IMR-90 (cell line): ENCODE measurements around the gene LRRC4. TPM values are rescaled to one million over a fixed set of nuclear protein-coding genes. Genes with fewer than 3 reads are reported as not detected.

ENCODE experiments used
- ATAC-seq: fragments of 200-7000 bp; cut with Tn5 transposase; 2 replicates; pipeline ENCODE4 v1.9.1; 2020; ENCODE audit warnings: low read depth, mild to moderate bottlenecking, moderate library complexity
- BruUV-seq: library from RNA; stranded (reverse); fragments of 400-500 nt; replicated peaks from 2 replicates; lab custom pipeline; 2021; lab: Mats Ljungman, UMichigan
- CTCF ChIA-PET: fragments of 300-600 bp; formaldehyde crosslinking; extraction: SDS; loops from one replicate; lab custom pipeline; 2021; ENCODE audit warnings: antibody characterized with exemption; lab: Yijun Ruan, JAX
- POLR2A ChIA-PET: fragments of 300-600 bp; sonication (Branson Sonifier 250); formaldehyde crosslinking; loops from one replicate; lab custom pipeline; 2022; ENCODE audit warnings: antibody characterized with exemption; ENCODE audit not compliant: unreplicated experiment; lab: Charles Lee
- DNase-seq: peaks from one replicate; pipeline ENCODE4 v3.0.0; 2013
- H2AFZ ChIP-seq: replicated peaks from 2 replicates; pipeline ENCODE3; 2013; ENCODE audit warnings: low read length, mild to moderate bottlenecking; ENCODE audit not compliant: poor library complexity
- H2AK5ac ChIP-seq: 2 replicates; pipeline ENCODE4 v1.6.1; 2013; ENCODE audit warnings: low read depth, low read length, inconsistent platforms
- H2AK9ac ChIP-seq: replicated peaks from 2 replicates; pipeline ENCODE3; 2013; ENCODE audit warnings: mild to moderate bottlenecking, low read depth, low read length, moderate library complexity; ENCODE audit not compliant: poor library complexity
- H2BK120ac ChIP-seq: 2 replicates; pipeline ENCODE4 v1.6.1; 2013; ENCODE audit warnings: low read depth, low read length, inconsistent platforms
- H2BK15ac ChIP-seq: 3 replicates; pipeline ENCODE4 v1.6.1; 2013; ENCODE audit warnings: low read depth, low read length, inconsistent platforms
- H2BK20ac ChIP-seq: 2 replicates; pipeline ENCODE4 v1.6.1; 2013; ENCODE audit warnings: low read depth, mild to moderate bottlenecking, inconsistent platforms, low read length, moderate library complexity
- H2BK5ac ChIP-seq: 2 replicates; pipeline ENCODE4 v1.6.1; 2013; ENCODE audit warnings: mild to moderate bottlenecking, low read depth, low read length, inconsistent platforms; ENCODE audit not compliant: poor library complexity, severe bottlenecking
- H3K14ac ChIP-seq: replicated peaks from 2 replicates; pipeline ENCODE4 v1.6.1; 2013; ENCODE audit warnings: low read depth, low read length, inconsistent platforms
- H3K18ac ChIP-seq: 2 replicates; pipeline ENCODE4 v1.6.1; 2013; ENCODE audit warnings: low read depth, low read length, control low read depth
- H3K23ac ChIP-seq: 2 replicates; pipeline ENCODE4 v1.6.1; 2013; ENCODE audit warnings: low read depth, low read length, inconsistent platforms
- H3K27ac ChIP-seq: 2 replicates; pipeline ENCODE4 v1.5.1; 2013; ENCODE audit warnings: mild to moderate bottlenecking, control low read depth, low read length; ENCODE audit not compliant: insufficient read depth
- H3K27me3 ChIP-seq: 2 replicates; pipeline ENCODE4 v1.6.1; 2013; ENCODE audit warnings: low read length; ENCODE audit not compliant: control insufficient read depth, insufficient read depth
- H3K36me3 ChIP-seq: 2 replicates; pipeline ENCODE4 v1.6.1; 2013; ENCODE audit warnings: low read length, mixed read lengths; ENCODE audit not compliant: control insufficient read depth, insufficient read depth
- H3K4ac ChIP-seq: 2 replicates; pipeline ENCODE4 v1.6.1; 2013; ENCODE audit warnings: low read depth, low read length, inconsistent platforms
- H3K4me1 ChIP-seq: 2 replicates; pipeline ENCODE4 v1.6.1; 2013; ENCODE audit warnings: low read length, mixed read lengths; ENCODE audit not compliant: control insufficient read depth, insufficient read depth
- H3K4me2 ChIP-seq: 2 replicates; pipeline ENCODE4 v1.6.1; 2013; ENCODE audit warnings: low read depth, mild to moderate bottlenecking, control low read depth, low read length, moderate library complexity
- H3K4me3 ChIP-seq: 2 replicates; pipeline ENCODE4 v1.5.1; 2013; ENCODE audit warnings: low read depth, mild to moderate bottlenecking, control low read depth, low read length, moderate library complexity; ENCODE audit not compliant: insufficient read depth
- H3K56ac ChIP-seq: 2 replicates; pipeline ENCODE4 v1.6.1; 2013; ENCODE audit warnings: low read length, inconsistent platforms; ENCODE audit not compliant: insufficient read depth; ENCODE audit errors: extremely low read depth
- H3K79me1 ChIP-seq, 2 experiments: 2 replicates each; pipeline ENCODE4 v1.6.1; 2013; ENCODE audit warnings: low read length in 2 of 2, inconsistent platforms in 1 of 2, low read depth in 1 of 2
- H3K9ac ChIP-seq: 2 replicates; pipeline ENCODE4 v1.6.1; 2013; ENCODE audit warnings: low read depth, low read length, control low read depth
- H3K9me1 ChIP-seq: 2 replicates; pipeline ENCODE4 v1.6.1; 2013; ENCODE audit warnings: low read length, inconsistent platforms; ENCODE audit not compliant: insufficient read depth
- H3K9me3 ChIP-seq: 2 replicates; pipeline ENCODE4 v1.6.1; 2013; ENCODE audit warnings: low read length; ENCODE audit not compliant: control insufficient read depth, insufficient read depth
- H4K20me1 ChIP-seq: 2 replicates; pipeline ENCODE4 v1.6.1; 2013; ENCODE audit warnings: low read length, inconsistent platforms; ENCODE audit not compliant: insufficient read depth
- H4K5ac ChIP-seq: 2 replicates; pipeline ENCODE4 v1.6.1; 2013; ENCODE audit warnings: mild to moderate bottlenecking, low read depth, low read length, control low read depth
- H4K8ac ChIP-seq, 2 experiments: 2 replicates each; pipeline ENCODE4 v1.6.1; 2013; ENCODE audit warnings: low read depth in 2 of 2, low read length in 2 of 2, control low read depth in 1 of 2, inconsistent platforms in 1 of 2
- H4K91ac ChIP-seq: 2 replicates; pipeline ENCODE4 v1.6.1; 2013; ENCODE audit warnings: low read depth, low read length, inconsistent platforms; ENCODE audit not compliant: insufficient read depth
- BHLHE40 ChIP-seq: fragments of 150-350 bp; IDR thresholded peaks from 2 replicates; pipeline ENCODE4 v1.6.1; 2016; ENCODE audit warnings: mild to moderate bottlenecking, low read depth, low read length
- MXI1 ChIP-seq: IDR thresholded peaks from 2 replicates; pipeline ENCODE4 v1.6.1; 2012; ENCODE audit warnings: low read depth, mild to moderate bottlenecking, low read length, moderate library complexity, borderline replicate concordance
- POLR2A ChIP-seq: IDR thresholded peaks from 2 replicates; pipeline ENCODE4 v1.6.1; 2012; ENCODE audit warnings: mild to moderate bottlenecking, low read depth, low read length
- RFX5 ChIP-seq: IDR thresholded peaks from 2 replicates; pipeline ENCODE4 v1.8.0; 2012; ENCODE audit warnings: low read depth, mild to moderate bottlenecking, low read length, moderate library complexity
- SMC3 ChIP-seq: fragments of 150-350 bp; IDR thresholded peaks from 2 replicates; pipeline ENCODE4 v1.6.1; 2016; ENCODE audit warnings: low read depth, mild to moderate bottlenecking, antibody characterized with exemption, low read length, moderate library complexity
- WGBS, 2 experiments: methylation state at CpG; one replicate each; pipeline versions ENCODE4 v1.1.5 to v1.1.7; 2013; ENCODE audit warnings: missing lambda C conversion rate in 2 of 2; ENCODE audit not compliant: insufficient read length in 1 of 2; ENCODE audit errors: extremely low coverage in 2 of 2; 5-methylcytosine and 5-hydroxymethylcytosine counted together
- dilution Hi-C: fragments of 300-500 bp; cut with HindIII; formaldehyde crosslinking; loops from one replicate; pipeline ENCODE4 v1.14.3; 2018; ENCODE audit warnings: low sequenced_read_pairs; ENCODE audit not compliant: unreplicated experiment
- in situ Hi-C: fragments of 300-500 bp; cut with MboI; formaldehyde crosslinking; loops from 3 replicates; pipeline ENCODE4 v1.14.3; 2019; ENCODE audit warnings: low sequenced_read_pairs, inconsistent platforms, mixed read lengths
- intact Hi-C: fragments of 100-400 bp; cut with micrococcal nuclease; formaldehyde crosslinking; loops from 2 replicates; pipeline ENCODE4 v1.10.0; 2022
- polyA plus RNA-seq, 3 experiments: library from polyadenylated mRNA; depleted of rRNA; stranded (reverse); fragments of >200 nt; gene quantifications; 2 replicates each; pipeline ENCODE4 v1.2.3, GENCODE V29; 2012; ENCODE audit warnings: low replicate concordance in 1 of 3
- total RNA-seq: library from RNA; depleted of rRNA; stranded (reverse); fragments of >200 nt; gene quantifications from 2 replicates; pipeline ENCODE4 v1.2.3, GENCODE V29; 2012
- TF ChIP-seq, protein P1 (sequence below): fragments of 150-350 bp; IDR thresholded peaks from 2 replicates; pipeline ENCODE4 v1.6.1; 2016; ENCODE audit warnings: low read depth, mild to moderate bottlenecking, low read length, moderate library complexity, borderline replicate concordance

LRRC4 gene
- total and polyA plus RNA-seq, 2 of the 4 experiments (the other 2 are of a cell fraction), result 0.54 to 0.55 TPM

DNA sequence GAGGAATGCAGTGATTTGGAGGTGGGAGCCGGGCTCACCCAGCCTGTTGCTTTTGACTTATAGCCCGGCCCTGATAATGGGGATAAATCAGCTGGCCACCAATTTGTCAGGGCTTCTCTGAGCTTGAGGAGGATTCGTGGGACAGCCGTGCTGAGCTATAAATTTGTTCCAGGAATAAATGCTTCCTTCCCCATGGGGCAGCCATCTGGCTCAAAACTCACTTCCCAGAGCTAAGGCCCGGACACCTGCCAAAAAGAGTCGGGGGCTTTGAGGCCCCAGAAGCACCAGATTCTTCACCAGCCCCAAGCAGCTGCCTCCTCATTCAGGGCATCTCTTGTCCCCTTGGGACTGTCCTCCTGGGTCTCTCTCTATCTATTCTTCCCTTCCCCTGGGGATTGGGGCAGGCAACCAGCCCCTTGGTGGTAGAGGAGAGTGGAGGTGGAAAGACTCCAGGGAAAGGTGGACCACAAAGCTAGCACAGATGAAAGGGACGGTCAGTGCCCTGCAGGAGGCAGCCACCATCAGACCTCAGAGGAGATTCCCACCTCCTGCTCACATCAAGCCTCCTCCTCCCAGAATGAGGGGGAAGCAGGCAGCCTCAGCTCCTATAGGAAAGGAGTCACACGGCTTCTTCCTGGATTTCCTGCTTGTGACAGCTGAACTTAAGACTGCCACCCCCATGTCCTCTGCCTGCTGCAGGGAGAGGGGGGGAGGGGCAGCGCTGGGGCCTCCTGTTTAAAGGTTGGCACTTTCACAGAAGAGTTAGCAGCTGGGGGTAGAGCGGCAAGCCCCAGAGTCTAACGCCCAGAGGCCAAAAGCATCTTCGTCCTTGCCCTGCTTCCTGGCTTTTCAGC is 44.2 kb upstream of the LRRC4 start:
- H3K4ac ChIP-seq, result no peak overlapping the region
- 86% methylated on average over 1 of the region's 12 CpGs; no CpG with 5 or more reads in 1 of the 2 experiments for WGBS, 2 experiments
- in situ Hi-C loops (no loop called here), intact Hi-C loops (no loop called here), dilution Hi-C loops (no loop called here)
- no peak overlapping the region for H2BK5ac ChIP-seq
- TF ChIP-seq, protein P1, sequence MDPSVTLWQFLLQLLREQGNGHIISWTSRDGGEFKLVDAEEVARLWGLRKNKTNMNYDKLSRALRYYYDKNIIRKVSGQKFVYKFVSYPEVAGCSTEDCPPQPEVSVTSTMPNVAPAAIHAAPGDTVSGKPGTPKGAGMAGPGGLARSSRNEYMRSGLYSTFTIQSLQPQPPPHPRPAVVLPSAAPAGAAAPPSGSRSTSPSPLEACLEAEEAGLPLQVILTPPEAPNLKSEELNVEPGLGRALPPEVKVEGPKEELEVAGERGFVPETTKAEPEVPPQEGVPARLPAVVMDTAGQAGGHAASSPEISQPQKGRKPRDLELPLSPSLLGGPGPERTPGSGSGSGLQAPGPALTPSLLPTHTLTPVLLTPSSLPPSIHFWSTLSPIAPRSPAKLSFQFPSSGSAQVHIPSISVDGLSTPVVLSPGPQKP, result no peak
- TF ChIP-seq RFX5, result no peak
- no peak for TF ChIP-seq POLR2A
- no peak for TF ChIP-seq MXI1
- TF ChIP-seq BHLHE40, result no peak
- TF ChIP-seq SMC3, result no peak
- H3K9me3 ChIP-seq, result no peaks in the 10 kb centered on the region
- H3K27me3 ChIP-seq, result no peaks in the 10 kb centered on the region
- H3K27ac ChIP-seq, result no peak overlapping the region
- H4K20me1 ChIP-seq, result peaks cover 18% of the 10 kb centered on the region
- no peak overlapping the region for H2BK20ac ChIP-seq
- H3K23ac ChIP-seq, result no peak overlapping the region
- ChIA-PET CTCF (no interaction called here), POLR2A (no interaction called here)
- H2BK15ac ChIP-seq, result no peak overlapping the region
- H3K56ac ChIP-seq, result no peak overlapping the region
- no peak overlapping the region for H3K4me2 ChIP-seq
- no peak overlapping the region for H3K18ac ChIP-seq
- no peak overlapping the region for H2AK5ac ChIP-seq
- peaks cover 16% of the 10 kb centered on the region; the same call in 1 of the 2 replicates for H3K9me1 ChIP-seq
- peaks cover 43% of the 10 kb centered on the region for H3K36me3 ChIP-seq
- ATAC-seq, result no peak
- H2BK120ac ChIP-seq, result no peak overlapping the region
- peaks cover 2% of the 10 kb centered on the region; the same call in 1 of the 2 replicates for H3K4me1 ChIP-seq
- no peak overlapping the region for H4K5ac ChIP-seq
- no peak overlapping the region for H4K91ac ChIP-seq
- H2AK9ac ChIP-seq, result no peak overlapping the region
- BruUV-seq, result no TSS peak
- DNase-seq, result no peak
- H2AFZ ChIP-seq, result no peak overlapping the region
- peaks cover 0 to 27% of the 10 kb centered on the region in 2 experiments; a peak in 2 of 4 replicates for H3K79me1 ChIP-seq
- H3K4me3 ChIP-seq, result no peak overlapping the region
- H3K9ac ChIP-seq, result no peak overlapping the region
- no peak overlapping the region for H3K14ac ChIP-seq
- no peak overlapping the region for H4K8ac ChIP-seq
